ENCODE results near the gene STK25. TPM values are rescaled to one million over a fixed set of nuclear protein-coding genes. Genes with fewer than 3 reads are reported as not detected.

The STK25 gene
- total RNA-seq (ENCODE audit: insufficient read depth, low replicate concordance) = 119 TPM

DNA sequence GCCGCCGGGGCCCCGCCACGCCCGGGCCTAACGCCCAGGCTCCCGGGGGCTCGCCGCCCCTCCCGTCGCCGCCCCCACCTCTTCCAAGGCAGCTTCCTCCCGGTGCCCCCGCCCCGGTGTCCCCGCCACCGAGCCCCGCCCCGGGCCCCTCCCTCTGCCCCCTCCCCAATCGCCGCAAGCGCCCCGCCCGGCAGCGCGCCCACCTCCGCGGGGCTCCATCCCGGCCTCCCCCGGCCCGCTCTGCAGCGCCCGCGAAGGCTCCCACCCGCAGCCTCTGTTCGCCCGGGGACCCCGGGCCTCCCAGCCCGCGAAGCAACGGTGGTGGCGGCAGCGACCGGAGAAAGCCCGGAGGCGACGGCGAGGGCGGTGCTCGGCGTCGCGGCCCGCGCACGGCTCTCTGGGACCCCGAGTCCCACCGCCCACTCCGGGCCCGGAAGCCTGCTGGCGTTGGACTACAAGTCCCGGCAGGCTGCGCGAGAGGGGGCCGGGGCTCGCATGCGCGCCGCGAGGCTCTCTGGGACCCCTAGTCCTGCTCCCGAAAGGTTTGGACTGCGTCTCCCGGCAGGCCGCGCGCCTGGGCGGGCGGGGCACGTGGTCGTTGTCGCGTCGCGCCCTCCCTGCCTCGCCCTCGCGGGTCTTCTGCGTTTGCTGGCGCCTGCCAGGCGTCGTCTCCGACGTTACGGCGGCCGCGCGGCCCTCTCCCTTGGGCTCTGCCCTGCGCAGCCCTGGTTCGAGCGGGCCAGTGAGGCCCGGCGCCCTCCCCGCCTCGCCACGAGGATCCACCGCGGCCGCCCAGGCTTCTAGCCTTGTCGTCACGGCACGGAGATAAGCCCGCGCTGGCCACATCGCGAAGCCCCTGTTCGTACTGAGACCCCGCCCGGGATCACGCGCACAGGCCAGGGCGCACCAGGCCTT, at the start of gene STK25:
TSS of gene STK25 (minus strand) at position 345 of the 915 bp plus-strand sequence. CDS start 549 bp downstream, outside the sequence.
- DNase-seq (ENCODE audit: low spot score) = peak; percentile 99

DNA sequence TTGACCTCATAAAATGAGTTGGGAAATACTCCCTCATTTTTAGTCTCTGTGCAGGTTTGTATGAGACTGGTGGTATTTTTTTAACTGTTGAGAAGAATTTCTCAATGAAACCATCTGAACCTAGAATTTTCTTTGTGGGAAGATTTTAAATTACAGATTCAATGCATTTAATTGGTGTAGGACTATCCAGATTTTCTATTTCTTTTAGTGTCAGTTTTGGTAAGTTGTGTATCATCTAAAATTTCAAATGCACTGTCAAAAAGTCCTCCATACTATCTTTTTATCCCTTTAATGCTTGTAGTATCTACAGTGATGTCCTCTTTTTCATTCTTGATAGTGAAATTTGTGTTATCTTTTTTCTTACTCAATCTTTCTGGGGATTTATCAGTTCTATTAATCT, 48.4 kb upstream of the STK25 start:
- no peak for DNase-seq (ENCODE audit: low spot score)

DNA sequence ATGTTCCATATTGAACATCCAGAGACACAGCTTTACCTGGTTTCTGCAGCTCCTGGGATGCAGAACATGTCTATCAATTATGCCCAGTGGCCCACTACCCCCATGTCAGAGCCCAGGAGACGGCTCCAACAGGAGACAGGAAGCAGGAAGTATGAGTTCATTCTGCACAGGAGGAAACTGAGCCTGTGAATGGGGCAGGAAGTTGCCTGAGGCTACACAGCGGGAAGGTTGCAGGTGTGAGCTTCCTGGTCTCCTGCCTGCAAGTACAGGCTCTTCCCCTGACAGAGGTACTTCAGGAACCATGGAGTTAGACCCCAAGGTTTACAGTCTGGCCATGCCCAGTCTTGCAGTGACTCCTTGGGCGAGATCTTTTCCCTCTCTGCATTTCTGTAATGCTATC, 47.3 kb upstream of the STK25 start:
- DNase-seq (ENCODE audit: low spot score) = no peak

DNA sequence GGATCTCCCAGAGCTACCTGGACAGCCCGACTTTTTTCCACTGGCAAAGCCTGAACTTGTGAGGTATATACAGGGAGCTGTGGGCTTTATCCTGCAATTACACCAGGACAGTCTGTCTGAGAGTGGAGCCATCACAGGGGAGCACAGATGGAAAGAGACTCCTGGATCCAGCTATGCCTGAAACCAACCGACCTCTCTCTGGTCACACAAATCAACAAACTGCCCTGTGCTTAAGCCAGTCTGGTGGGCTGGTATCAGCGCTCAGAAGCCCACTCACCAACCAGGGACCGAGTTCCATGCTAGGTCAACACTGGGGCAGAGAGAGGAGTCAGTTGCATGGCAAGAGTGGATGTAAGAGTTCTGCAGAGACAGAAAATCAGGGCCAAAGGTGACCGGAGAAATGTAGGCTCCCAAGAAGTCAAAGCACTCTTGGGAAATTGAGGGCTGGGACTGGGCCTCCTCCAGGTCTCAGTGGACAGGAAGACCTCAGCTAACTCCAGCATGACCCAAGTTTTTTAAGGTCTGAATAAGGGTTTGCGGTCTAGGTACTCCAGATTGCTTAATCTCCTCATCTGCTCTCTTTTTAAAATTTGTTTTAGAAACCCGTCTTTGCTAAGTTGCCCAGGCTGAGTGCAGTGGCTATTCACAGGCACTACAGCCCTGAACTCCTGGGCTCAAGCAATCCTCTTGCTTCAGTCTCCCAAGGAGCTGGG, 46.4 kb upstream of the STK25 start:
- no peak for DNase-seq (ENCODE audit: low spot score)

DNA sequence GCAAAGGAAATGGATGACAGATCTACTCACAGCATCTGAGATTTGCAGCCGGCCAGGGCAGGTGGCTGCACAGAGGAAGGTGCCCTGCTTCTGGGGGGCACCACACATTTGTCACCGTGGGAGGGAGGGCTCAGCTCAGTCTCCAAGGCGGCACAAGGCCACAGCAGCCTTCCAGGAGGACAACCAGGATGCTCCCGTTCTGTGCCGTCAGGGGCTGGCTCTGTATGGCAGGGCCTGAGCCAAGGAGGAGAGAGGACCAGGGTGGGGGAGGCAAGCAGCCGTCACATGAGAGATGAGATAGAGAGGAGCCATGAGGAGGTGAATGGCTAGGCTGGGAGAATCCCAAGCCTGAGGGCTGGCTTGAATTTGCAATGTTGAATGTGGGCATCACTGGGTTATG, 45.6 kb upstream of the STK25 start:
- no peak for DNase-seq (ENCODE audit: low spot score)

DNA sequence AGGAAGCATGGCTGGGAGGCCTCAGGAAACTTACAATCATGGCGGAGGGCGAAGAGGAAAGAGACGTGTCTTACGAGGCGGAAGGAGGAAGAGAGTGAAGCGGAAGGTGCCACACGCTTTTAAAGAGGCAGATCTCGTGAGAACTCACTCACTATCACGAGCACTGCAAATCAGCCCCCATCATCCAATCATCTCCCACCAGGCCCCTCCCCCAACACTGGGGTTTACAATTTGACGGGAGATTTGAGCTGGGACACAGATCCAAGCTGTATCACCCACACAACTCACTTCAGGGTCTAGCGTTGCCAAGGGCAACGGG, 45.1 kb upstream of the STK25 start:
- DNase-seq (ENCODE audit: low spot score) = no peak

DNA sequence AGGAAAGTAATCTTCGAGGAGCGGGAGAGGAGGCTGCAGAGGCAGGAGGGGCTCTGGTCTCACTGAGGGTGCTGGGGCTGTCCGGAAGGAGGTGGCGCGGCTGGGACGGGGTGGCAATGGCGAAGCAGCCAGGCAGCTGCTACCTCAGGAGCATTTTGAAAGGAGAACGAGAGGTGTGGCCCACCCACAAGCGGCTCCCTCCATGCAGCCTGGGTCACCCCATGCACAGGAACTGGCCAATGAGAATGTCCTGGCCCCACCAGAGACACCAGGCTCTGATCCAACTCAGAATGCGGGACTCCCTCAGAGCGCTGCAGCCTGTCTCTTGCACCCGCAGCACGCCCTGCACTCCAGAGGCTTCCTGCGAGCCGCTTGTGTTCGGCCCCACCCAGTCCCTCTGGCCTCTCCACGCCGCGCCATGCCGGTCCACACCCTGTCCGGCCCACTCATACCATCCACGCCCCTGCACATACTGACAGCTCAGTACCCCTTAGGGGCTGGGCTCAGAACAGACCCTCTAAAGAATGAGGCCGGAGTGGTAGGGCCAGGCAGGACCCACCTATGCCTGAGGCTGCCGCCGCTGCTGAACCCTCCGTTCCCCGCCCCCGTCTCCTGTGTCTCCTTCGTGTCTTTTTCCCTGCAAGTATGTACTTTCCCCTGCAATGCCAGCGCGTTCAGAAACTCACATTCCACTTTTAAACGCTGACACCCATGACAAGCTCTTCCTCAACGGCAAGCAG, 43.8 kb upstream of the STK25 start:
- DNase-seq (ENCODE audit: low spot score) = no peak

DNA sequence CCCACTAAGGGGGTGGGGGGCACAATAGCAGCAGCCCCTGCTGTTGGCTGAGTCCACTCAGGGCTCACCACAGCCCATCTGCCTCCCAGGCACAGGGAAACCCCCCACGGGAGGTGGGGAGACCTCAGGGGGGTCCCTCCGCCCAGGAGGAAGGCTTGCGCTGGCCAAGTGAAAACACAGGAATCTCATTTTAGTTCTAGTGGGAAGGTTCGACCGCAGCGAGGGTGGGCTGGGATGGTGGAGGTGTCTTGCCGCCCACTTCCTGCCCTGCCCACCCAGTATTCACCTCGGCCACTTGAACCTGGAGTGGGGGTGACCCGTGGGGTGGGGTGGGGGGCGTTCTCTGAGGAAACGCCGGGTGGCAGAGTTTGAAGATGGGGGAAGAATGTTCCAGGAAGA, 43.2 kb upstream of the STK25 start:
- no peak for DNase-seq (ENCODE audit: low spot score)

DNA sequence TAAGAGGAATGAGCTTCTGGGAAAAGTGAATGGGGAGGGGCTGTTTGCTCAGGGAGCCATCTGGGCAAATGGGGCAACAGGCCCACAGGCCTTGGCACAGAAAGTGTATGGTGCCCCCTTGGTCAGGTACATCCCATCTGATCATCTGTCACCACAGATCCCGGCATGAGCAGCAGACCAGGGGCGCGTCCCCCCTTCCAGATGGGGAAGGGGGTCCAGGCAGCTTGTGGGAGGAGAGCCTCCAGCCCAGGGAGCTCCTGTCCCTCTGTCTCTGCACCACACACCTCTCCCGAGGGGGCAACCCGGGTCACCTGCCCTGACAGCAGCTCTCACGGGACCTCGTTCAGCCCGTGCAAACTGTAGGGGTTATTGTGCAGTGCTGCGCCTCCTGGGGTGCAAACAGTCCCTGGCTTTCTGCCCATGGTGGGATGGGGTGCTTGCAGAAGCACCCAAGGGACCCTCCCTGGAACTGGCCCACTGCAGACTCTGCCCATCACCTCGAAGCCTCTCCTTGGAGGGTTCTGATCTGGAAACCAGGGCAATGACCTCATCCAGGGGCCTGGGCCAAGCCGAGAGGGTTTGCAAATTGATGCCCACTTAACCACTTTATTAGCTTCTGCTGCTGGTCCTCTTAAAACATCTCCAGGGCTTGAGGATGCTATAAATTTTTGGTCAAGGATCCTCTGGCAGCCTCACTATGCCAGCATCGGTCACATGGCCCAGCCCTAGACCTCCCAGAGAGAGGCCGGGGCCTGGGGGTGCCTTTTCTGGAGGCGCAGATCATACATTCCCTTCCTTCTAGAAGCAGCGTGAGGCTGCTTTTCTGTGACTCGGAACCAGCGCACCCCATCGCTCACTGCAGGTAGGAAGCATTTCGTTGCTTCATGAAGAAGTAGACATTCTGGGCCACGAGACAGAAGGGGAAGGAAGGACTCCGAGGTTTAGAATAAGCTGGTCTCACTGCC, 42.5 kb upstream of the STK25 start:
- no peak for DNase-seq (ENCODE audit: low spot score)

DNA sequence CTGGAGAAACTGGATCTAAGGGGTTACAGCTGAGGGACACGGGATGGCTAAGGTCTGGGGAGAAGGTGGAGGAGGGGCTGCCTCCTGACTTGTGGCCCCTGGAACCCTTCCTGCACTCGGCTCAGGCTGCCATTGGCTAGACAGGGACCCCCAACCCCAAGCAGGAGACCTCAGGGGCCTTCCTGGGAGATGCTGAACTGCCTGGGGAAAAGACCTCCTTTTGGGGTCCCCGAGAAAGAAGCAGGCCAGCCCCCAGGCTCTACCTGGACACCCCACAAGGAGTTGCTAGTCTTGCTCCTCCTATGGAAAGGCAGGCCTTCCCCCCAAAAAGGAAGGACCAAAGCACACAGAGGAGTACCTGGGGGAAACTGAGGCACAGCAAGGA, 40.1 kb upstream of the STK25 start:
- no peak for DNase-seq (ENCODE audit: low spot score)

DNA sequence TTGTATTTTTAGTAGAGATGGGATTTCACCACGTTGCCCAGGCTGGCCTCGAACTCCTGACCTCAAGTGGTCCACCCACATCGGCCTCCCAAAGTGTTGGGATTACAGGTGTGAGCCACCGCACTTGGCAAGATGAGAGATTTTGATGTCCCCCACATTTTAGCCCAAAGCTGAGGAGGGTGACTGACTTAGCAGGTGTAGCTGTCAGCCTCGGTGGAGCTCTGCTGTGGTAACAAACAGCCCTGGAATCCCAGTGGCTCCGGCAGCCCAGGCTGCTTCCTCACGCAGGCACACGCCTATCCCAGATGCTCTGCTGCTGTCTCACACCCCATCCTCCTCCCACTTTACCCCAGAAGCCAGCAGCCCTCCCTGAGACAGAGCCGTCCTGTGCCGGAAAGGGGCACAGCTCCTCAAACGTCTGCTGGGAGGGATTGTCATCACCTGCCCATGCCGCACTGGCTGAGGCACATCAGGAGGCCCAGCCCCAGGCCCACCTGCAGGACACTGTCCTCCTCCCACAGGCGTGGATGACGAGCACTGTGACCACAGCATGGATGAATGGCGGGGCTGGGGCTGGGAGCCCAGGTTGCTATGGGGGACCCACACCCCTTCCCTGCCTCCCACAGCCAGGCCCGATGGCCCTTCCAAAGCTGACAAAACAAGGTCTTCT, 39.5 kb upstream of the STK25 start:
- DNase-seq (ENCODE audit: low spot score) = no peak

DNA sequence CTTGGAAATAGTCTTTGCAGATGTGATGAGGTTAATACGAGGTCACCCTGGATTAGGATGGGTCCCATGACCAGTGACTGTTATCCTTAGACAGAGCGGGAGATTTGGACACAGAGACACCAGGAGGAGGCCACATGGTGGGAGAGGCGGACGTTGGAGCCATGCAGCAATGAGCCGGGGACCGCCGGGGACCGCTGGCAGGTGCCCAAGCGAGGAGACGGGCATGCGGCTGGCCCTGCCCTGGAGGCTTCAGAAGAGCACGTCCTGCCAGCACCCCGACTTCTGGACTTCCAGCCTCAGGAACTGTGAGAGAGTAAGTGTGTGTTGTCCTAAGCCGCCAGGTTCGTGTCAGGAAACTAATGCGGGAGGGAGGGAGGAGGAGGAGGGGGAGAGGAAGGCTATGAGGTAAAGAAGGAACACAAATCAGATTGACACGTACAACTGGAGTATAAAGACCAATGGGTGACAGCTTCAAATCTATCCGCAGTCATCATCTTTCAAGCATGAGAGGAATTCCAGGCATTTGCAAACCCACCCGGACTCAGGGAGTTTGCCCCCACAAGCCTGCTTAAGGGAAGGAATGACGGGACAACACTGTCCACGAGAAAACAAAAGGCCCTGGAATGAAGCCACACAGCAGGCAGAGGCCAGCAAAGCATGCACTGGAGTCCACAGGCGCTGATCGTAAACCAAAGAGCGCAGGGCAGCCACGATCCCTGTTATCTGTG, 38.6 kb upstream of the STK25 start:
- peak; percentile 86 for DNase-seq (ENCODE audit: low spot score)

DNA sequence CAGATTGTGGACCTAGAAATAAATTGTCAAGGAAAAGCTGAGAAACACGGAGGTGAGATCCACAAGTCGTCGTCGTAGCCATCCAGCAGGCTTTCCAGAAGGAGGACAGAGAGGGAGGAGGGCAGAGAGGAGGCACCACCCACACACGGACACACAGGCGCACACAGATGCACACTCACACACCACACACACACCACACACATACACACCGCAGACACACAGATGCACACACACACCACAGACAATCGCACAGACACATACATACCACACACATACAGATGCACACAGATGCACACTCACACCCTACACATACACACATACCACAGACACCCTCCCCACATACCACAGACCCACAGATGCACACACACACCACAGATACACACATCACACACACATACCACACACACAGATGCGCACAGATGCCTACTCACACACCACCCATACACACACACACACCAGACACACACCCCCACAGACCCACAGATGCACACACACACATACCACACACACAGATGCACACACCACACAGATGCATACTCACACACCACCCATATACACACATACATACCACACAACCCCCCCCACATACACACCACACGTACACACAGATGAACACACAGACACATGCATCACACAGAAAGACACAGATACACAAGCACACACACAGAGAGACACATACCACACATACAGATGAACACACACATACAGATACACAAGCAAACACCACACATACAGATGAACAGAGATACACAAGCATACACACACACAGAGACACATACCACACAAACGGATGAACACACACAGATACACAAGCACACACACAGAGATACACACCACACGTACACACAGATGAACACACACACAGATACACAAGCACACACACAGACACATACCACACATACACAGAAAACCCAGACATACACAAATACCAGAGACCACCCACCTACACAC, 37.4 kb upstream of the STK25 start:
- no peak for DNase-seq (ENCODE audit: low spot score)

DNA sequence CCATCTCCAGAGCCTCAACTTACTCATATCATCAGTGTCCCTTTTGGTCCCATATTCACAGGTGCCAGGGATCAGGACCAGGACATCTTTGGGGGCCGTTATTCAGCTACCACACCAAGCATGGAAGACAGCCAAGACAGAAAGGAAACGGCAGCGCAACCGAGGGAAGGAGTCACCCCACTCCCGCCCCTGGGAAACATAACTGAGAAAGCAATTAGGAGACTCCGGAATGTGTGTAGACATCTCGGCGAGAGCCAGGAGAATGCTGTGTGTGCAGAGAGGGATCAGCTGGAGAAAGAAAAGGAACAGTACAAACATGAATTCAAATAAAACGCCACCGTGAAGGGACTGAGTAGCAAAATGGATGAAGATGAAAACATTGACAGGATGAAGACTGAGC, 36.7 kb upstream of the STK25 start:
- DNase-seq (ENCODE audit: low spot score) = no peak

DNA sequence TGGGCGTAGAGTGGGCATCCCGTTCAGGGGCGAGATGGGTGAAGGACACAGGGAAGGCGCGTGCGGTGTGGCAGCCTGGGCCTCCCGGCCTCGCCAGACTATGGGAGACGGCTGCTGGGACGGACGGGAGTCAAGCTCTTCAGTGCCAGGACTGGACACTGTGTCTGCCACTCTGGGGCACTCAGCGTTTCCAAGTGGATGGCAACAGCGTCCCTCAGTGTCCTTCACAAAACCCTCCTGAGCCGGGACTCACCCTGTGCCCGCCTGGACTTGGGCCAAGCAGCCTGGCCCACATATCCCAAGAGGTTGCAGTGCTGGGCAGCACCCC, 33.9 kb upstream of the STK25 start:
- DNase-seq (ENCODE audit: low spot score) = no peak

DNA sequence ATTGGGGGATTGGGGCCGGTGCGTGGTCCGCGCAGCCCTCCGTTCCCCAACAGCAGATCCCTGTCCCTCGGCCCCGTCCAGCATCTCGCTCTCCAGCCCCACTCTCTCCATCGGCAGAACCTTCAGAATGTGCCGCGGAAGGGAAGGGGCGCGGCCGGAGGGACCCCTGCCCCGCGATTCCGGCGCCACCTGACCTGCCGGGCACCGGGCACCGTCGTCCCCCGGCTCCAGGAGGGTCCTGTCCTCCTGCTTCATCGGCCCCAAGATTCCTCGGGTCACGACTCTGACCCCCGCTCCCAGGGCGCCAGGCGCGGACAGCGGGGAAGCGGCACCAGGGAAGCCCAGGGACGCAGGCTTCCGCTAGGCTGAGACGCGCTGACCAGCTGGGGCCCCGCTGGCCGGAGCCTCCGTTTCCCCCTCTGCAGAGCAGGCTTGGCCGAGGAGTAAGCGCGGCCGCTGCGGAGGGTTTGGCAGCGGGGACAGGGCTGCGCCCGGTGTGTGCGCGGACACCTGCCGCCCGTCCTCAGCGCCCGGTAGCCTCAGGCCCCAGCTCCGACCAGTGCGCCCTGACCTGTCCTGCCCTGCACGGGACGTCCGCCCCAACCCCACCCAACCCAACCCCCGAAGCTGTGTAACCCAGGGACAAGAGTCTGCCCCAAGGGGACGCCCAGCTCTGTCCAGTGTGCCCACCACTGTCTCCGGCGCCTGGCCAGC, 33.3 kb upstream of the STK25 start:
- no peak for DNase-seq (ENCODE audit: low spot score)

DNA sequence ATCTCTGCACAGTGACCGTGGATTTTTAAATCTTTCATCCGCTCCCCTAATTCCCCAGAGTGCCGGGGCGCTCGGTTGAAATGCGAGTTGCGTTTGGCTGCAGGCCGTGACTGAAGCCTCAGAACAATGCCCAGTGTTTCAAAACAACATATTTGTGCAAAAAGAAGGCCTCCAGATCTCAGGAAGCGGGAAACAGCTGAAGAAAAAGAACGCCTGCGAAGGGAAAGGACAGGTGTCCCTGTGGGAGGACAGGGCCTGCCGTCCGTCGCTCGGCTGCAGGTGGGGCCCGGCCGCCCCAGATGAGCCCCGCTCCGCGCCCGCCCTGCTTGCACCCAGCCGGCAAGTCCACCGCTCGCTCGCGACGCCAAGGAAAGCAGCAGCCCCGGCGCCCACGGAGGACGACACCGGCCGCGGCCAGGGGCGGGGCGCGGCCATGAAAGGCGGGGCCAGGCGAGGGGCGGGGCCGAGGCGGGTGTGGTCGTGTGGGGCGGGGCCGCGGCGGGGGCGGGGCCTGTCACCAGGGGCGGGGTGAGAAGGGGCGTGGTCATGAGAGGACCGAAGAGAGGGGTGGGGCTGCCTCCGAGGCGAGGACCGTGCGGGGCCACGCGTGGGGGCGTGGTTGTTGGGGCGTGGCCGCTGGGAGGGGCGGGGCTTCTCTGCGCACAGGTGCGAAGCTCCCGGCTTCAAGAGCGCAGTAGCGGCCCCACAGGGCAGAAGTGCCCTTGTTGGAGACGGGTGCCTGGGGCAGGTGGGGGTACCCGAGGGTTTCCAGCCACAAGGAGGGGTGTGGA, 32.6 kb upstream of the STK25 start:
- no peak for DNase-seq (ENCODE audit: low spot score)

DNA sequence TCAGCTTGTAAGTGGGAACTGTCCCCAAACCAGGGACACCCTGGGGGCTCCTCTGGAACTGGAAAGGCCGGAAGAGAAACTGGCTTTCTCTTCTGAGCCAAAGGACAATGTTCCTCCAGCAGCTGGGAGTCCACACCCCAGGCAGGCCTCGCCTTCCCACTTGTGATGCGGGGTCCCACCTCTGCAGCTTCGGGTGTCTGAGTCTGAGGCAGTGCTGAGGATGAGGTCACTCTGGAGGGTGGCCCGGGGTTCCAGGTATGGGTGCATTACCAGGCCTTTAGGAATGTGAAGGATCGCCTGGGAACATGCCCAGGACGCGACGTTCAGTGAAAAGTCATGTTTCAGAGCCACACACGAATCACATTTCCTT, 32.0 kb upstream of the STK25 start:
- DNase-seq (ENCODE audit: low spot score) = no peak

Measured in umbilical cord (tissue), 2 donors.